ENCODE measurements around the gene ITPK1. TPM values are rescaled to one million over a fixed set of nuclear protein-coding genes. Genes with fewer than 3 reads are reported as not detected.

ITPK1 gene
- total RNA-seq, 4 donors from 2014 or later = 132 to 172 (median 157) TPM

DNA sequence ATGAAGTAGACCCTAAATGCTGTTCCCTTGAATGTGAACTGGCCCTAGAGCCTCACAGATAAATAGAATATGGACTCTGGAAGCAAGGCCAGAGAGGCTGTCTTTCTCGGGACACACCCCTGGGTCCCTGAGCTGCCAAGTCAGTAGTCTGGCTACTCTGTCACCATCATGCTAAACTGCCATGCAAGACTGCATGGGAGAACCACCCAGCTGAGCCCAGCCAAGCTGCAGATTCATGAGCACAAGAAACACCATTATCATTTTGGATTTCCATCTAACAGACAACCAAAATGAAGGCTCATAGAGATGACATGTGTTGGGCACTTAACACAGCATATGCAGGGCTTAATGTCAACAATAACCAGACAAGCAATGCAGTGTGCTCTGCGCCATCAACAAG is 139.5 kb downstream of the ITPK1 start:
- Histone ChIP-seq H3K4me3 (no peak overlapping the region), H3K27me3 (no peaks in the 10 kb centered on the region), H3K9me3 (peaks cover 0 to 22% (median 6%) of the 10 kb centered on the region in 4 donors), H3K27ac (no peak overlapping the region), H3K4me1 (peaks cover 0 to 9% (median 0%) of the 10 kb centered on the region in 4 donors), H3K36me3 (peaks cover 0 to 35% (median 0%) of the 10 kb centered on the region in 3 donors)
- no peak for TF ChIP-seq POLR2A (IDR thresholded peaks at IDR 0.05)
- TF ChIP-seq, protein P1, sequence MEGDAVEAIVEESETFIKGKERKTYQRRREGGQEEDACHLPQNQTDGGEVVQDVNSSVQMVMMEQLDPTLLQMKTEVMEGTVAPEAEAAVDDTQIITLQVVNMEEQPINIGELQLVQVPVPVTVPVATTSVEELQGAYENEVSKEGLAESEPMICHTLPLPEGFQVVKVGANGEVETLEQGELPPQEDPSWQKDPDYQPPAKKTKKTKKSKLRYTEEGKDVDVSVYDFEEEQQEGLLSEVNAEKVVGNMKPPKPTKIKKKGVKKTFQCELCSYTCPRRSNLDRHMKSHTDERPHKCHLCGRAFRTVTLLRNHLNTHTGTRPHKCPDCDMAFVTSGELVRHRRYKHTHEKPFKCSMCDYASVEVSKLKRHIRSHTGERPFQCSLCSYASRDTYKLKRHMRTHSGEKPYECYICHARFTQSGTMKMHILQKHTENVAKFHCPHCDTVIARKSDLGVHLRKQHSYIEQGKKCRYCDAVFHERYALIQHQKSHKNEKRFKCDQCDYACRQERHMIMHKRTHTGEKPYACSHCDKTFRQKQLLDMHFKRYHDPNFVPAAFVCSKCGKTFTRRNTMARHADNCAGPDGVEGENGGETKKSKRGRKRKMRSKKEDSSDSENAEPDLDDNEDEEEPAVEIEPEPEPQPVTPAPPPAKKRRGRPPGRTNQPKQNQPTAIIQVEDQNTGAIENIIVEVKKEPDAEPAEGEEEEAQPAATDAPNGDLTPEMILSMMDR (IDR thresholded peaks at IDR 0.05) = no peak
- no peak for DNase-seq

DNA sequence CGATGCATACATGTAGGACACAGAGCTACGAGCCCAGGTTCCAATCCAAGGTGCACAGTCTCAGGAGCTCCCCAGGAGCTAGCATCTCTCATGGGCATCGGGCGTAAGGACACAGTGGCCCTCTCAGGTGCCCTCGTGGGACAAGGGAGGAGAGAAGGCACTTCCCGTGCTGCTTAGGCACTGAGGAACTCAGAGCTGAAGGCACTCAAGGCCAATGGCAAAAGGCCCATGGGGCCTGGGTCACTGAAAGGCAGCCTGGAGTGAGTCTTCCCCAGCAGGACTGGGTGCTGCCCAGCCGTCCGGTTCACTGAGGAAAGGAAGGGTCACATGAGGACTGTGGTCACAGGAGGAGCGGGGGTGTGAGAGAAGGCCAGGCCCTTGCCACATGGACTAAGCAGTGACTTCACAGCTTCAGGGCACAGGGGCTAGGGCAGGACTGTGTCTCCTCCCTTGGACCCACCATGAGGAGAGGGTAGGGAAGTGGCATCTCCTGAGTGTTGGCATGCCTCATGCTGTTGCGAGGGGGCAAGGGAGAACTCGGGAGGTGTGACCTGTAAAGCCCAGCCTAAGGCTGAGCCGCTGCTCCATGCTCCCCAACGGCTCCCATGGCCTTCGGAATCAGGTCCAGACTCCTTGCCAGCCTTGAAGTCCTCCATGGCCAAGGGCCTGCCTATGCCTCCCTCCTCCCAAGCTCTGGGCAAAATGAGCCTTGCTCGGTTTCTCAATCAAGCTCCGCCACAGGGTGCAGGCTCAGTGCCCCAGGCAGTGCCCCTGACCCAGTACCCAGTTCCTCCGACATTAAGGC is 141.0 kb downstream of the ITPK1 start:
- DNase-seq = no peak
- TF ChIP-seq POLR2A (IDR thresholded peaks at IDR 0.05) = no peak
- TF ChIP-seq, protein P1 (IDR thresholded peaks at IDR 0.05) = no peak

DNA sequence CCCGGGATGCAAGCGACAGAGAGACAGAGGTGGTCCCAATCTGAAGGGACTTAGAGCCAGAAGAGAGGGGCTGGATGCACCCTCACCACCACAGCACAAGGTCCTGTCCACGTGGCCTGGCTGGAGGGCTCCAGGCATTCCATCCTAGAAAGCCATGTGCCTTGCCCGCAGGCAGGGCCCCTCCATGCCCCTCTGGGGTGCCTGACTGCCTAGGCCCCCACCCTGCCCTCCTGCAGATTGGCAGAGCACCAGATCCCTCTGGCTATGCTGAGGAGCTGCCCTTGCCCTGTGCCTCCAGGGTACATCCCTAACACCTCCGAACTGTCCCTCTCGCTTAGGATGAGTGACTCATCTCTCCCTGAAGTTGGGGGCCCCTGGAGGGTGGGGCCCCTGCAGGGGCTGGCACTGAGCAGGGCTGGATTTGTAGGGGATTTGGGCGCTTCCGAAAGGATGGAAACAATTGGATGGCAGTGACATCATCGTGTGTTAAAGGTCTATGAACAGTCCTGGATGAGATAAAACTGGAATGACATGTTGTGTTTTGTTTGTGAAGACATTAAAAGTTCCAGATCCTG is 141.8 kb downstream of the ITPK1 start:
- Histone ChIP-seq H3K4me3 (no peak overlapping the region), H3K27me3 (no peaks in the 10 kb centered on the region), H3K27ac (peak overlapping the region in 2 of 4 donors; percentile 21 to 55), H3K4me1 (peaks cover 0 to 9% (median 0%) of the 10 kb centered on the region in 4 donors), H3K9me3 (peaks cover 0 to 7% (median 3%) of the 10 kb centered on the region in 4 donors), H3K36me3 (peaks cover 0 to 21% (median 0%) of the 10 kb centered on the region in 3 donors)
- DNase-seq = no peak
- TF ChIP-seq, protein P1 (IDR thresholded peaks at IDR 0.05) = no peak
- TF ChIP-seq POLR2A (IDR thresholded peaks at IDR 0.05) = no peak

More for the DNA sequence above, 141.0 kb downstream of the ITPK1 start:
- Histone ChIP-seq H3K27me3 (no peaks in the 10 kb centered on the region), H3K4me1 (peaks cover 0 to 9% (median 0%) of the 10 kb centered on the region in 4 donors), H3K27ac (peak overlapping the region in 2 of 4 donors; percentile 21 to 55), H3K4me3 (no peak overlapping the region), H3K36me3 (peaks cover 0 to 24% (median 0%) of the 10 kb centered on the region in 3 donors), H3K9me3 (peaks cover 0 to 15% (median 6%) of the 10 kb centered on the region in 4 donors)

DNA sequence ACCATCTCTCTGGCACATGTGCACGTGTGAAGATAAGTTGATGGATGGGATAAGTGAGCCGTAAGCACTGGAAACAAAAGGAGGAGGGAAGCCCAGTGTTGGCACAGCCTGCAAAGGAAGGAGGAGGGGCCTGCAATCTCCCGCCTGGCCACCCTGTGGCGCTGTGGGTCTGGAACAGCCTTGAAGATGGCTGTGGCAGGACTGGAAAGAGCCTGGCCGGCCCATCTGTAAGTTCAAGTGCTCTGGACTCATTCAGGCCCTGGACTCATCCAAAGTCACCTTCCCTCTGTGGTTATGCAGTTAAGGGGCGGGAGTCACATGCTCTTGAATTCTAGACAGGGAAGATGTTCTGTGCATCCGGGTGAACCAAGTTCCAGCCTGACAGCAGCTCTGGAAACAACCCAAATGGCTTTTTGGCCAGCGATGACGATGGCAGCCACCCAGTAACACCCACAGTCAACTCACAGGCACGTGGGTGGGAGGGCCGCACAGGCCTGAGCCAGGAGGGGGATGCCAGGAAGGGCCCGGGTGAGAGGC is 142.4 kb downstream of the ITPK1 start:
- H3K27me3 ChIP-seq = no peaks in the 10 kb centered on the region
- peak in 2 of 3 donors; percentile 80 to 83 for DNase-seq
- TF ChIP-seq, protein P1 (IDR thresholded peaks at IDR 0.05) = peak in 5 of 6 experiments; percentile 10 to 79 (median 77)
- no peak for TF ChIP-seq POLR2A (IDR thresholded peaks at IDR 0.05)
- no peak overlapping the region for H3K4me3 ChIP-seq
- H3K27ac ChIP-seq = peak overlapping the region in 2 of 4 donors; percentile 21 to 55
- peaks cover 0 to 15% (median 0%) of the 10 kb centered on the region in 3 donors for H3K36me3 ChIP-seq
- H3K4me1 ChIP-seq = peaks cover 0 to 9% (median 0%) of the 10 kb centered on the region in 4 donors
- peaks cover 0 to 1% (median under 1%) of the 10 kb centered on the region in 4 donors for H3K9me3 ChIP-seq

DNA sequence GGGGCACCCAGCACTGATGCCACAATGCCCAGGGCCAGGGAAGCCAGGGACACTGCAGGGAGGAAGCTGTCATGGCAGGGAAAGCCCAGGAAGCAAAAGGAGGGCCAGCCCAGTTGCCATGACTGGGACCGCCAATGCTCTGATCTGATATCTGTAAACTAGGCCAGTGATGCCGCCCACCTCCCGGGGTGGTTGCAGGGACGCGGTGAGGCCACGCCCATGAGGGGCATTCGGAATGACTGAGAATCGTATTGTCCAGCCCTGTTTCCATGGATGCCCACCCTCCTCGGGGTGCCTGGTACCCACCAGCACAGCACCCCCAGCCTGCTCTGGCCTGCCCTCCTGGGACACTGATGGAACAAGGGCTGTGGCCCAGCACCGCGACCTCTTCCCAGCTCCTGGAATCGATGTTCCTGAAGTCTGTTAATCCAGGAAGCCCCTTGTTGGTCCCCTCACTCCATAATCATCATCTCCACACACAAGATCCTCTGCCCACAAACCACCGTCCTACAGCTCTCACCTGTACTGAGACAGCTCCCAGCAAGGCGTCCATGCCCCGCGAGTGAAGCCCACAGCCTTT is 144.0 kb downstream of the ITPK1 start:
- TF ChIP-seq, protein P1 (IDR thresholded peaks at IDR 0.05) = no peak
- TF ChIP-seq POLR2A (IDR thresholded peaks at IDR 0.05) = no peak
- no peak for DNase-seq
- H3K4me3 ChIP-seq = no peak overlapping the region
- H3K4me1 ChIP-seq = peaks cover 0 to 9% (median 0%) of the 10 kb centered on the region in 4 donors
- peaks cover 0 to 8% (median 0%) of the 10 kb centered on the region in 3 donors for H3K36me3 ChIP-seq
- no peaks in the 10 kb centered on the region for H3K27me3 ChIP-seq
- H3K9me3 ChIP-seq = no peaks in the 10 kb centered on the region
- H3K27ac ChIP-seq = no peak overlapping the region
